Breast epithelium (tissue), 3 donors: ENCODE results near the gene GUCY2D.

ENCODE experiments used
- POLR2A ChIP-seq: fragments of 450-650 bp; IDR thresholded peaks from one replicate; pipeline ENCODE4 v1.6.1; 2016; ENCODE audit warnings: antibody characterized with exemption, mild to moderate bottlenecking, moderate library complexity
- POLR2AphosphoS5 ChIP-seq, 3 donors: sonication (generic); formaldehyde crosslinking; IDR thresholded peaks; one replicate each; pipeline ENCODE4 v1.6.1; 2017; ENCODE audit warnings: antibody characterized with exemption in 3 of 3
- TF ChIP-seq, protein P1 (sequence below), 3 donors: fragments of 450-650 bp; IDR thresholded peaks; one replicate each; pipeline ENCODE4 v1.5.1; 2016 to 2017; ENCODE audit warnings: antibody characterized with exemption in 3 of 3, mild to moderate bottlenecking in 3 of 3, moderate library complexity in 3 of 3

DNA sequence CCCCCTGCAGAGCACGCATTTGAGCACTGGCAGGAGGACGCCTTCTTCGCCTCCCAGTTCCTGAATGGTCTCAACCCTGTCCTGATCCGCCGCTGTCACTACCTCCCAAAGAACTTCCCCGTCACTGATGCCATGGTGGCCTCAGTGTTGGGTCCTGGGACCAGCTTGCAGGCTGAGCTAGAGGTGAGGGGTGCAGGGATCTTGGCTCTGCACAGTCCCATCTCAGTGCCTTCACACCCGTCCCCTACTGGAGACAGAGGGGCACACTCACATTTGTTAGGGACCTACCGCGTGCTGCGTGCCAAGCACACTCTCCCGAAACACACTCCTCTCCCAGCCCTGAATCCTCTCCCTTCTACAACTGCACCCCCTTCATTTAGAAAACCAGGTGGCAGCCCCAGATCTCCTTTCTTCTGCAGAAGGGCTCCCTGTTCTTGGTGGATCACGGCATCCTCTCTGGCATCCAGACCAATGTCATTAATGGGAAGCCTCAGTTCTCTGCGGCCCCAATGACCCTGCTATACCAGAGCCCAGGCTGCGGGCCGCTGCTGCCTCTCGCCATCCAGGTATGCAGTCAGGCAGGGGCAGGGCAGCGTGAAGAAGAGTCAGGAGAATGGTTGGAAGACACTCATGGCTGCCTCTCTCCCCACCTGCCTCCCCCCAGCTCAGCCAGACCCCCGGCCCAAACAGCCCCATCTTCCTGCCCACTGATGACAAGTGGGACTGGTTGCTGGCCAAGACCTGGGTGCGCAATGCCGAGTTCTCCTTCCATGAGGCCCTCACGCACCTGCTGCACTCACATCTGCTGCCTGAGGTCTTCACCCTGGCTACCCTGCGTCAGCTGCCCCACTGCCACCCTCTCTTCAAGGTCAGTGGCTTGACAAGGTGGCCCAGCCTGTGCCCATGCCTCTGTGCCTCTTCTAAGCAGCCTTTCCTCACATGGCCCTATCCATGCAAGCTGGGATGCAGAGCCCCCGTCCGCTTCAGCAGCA, 42.7 kb downstream of the GUCY2D start:
- TF ChIP-seq, protein P1, sequence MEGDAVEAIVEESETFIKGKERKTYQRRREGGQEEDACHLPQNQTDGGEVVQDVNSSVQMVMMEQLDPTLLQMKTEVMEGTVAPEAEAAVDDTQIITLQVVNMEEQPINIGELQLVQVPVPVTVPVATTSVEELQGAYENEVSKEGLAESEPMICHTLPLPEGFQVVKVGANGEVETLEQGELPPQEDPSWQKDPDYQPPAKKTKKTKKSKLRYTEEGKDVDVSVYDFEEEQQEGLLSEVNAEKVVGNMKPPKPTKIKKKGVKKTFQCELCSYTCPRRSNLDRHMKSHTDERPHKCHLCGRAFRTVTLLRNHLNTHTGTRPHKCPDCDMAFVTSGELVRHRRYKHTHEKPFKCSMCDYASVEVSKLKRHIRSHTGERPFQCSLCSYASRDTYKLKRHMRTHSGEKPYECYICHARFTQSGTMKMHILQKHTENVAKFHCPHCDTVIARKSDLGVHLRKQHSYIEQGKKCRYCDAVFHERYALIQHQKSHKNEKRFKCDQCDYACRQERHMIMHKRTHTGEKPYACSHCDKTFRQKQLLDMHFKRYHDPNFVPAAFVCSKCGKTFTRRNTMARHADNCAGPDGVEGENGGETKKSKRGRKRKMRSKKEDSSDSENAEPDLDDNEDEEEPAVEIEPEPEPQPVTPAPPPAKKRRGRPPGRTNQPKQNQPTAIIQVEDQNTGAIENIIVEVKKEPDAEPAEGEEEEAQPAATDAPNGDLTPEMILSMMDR (IDR thresholded peaks at IDR 0.05): no peak
- TF ChIP-seq POLR2AphosphoS5 (IDR thresholded peaks at IDR 0.05): no peak
- no peak for TF ChIP-seq POLR2A
